ENCODE measurements around the gene RAB30.
A peak's percentile ranks its signal among the peaks of the same experiment; 100 is the strongest.
"Not testable (repeated sequence)": the region's sequence is repeated elsewhere in the genome, so short reads cannot be mapped to it uniquely, and the experiment has no call there.

The RAB30 gene

DNA sequence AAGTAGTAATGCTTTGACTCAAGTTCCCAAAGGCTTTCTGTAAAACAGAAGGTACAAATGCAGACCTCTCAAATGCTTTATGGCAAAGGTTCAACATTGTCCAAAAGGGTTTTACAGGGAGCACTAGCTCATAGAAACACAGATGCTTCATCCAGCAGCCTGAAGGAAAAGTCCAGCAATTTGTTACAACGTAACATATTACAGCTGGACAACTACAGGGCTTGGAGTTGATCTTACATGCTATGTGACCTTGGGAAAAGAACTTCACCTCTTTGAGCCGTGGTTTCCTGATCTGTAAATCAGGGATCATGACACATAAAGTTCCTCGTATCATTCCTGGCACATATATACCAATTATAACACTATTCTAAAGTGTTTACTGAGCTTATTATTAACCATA, 85.3 kb downstream of the RAB30 start:
- no peak for DNase-seq (ENCODE audit: low read depth, low spot score)

- no peak for DNase-seq (ENCODE audit: low read depth, low spot score)
Measured at GRCh38 chr11:82981852-82982251, 89.8 kb downstream of the RAB30 start.

DNA sequence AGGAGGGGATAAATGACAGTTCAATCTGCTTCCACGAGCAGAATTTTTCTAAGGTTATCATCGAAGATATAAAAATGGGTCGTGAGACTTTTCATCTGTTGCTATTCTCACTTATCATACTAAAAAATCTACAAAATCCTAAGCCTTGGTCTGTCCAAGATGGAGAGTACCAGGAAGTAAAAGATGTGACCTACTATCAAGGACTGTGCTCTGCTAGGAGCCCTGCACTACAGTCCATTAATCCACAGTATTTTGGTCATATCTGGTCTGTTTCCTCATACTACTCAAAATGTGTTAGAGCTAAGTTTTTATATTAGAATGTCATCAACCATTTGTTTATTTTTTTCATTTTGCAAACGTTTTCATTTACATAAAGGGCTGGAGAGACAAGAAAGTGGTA, 90.8 kb downstream of the RAB30 start:
- no peak for DNase-seq (ENCODE audit: low read depth, low spot score)

GRCh38 chr11:82980292-82980691, 91.4 kb downstream of the RAB30 start:
- no peak for DNase-seq (ENCODE audit: low read depth, low spot score)

DNA sequence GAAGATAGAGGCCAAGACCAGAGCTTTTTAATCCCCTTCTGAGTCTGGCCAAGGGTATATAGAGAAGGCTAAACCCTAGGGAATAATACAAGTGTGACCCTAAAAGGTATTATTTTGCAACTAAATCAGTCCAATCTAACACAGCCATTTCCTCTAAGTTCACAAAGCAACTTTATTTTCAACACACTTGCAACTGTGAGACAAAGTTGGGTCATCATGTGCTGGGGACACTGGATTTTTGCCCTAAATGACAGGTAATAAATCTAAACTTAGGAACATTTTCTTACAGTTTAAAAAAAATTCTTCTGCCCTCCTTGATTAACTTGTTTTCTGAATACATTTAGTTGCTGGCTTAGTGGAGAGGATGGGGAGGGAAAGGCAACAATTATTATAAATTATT, 91.9 kb downstream of the RAB30 start:
- DNase-seq (ENCODE audit: low read depth, low spot score), result no peak

DNA sequence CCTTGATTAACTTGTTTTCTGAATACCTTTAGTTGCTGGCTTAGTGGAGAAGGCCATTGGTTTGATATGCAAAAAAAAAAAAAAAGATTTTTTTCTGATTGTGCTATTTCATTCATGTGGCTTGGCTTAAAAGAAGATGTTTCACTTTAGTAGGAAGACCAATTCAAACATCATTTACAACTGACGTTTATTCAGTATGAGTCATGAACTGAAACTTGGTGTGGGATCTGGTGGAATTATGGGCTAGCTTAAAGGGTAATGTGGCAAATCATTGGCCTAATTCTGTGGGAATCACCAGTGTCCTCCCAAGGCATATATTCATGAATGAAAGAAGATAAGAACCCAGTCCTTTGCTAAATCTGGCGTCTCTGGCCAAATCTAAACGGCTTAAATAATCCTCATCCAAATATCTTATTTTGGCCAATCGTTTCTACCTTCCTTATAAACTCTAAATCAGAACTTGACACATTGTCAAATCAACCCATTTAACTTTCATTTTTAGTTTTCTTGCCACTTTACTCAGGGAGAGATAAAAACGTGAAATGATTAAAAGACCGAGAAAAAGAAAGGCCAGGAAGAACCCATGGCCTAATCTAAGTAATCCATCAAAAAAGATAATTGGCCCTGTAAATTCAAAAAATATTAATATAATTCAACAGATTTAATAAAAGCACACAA, 93.1 kb downstream of the RAB30 start:
- DNase-seq (ENCODE audit: low read depth, low spot score), result no peak

- DNase-seq (ENCODE audit: low read depth, low spot score), result no peak
Measured at GRCh38 chr11:82976786-82977185, 94.9 kb downstream of the RAB30 start.

DNA sequence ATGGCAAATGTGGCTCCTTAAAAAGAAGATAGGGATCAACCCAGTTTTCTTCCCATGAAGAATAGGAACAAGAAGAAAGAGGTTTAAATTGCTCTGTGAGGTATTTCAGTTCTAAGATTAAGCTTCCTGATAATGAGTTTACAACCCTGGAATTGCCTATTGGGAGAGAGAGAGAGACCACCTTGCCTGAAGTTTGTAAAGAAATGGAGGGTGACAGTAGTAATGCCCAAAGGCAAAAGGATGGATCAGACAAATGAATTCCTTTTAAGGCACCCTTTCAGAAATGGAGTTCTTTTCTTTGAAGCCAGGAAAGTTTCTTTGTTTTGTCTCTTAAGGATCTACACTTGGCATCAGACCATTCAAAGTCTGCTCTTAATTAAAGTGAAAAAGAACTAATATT, 95.8 kb downstream of the RAB30 start:
- DNase-seq (ENCODE audit: low read depth, low spot score), result no peak

DNA sequence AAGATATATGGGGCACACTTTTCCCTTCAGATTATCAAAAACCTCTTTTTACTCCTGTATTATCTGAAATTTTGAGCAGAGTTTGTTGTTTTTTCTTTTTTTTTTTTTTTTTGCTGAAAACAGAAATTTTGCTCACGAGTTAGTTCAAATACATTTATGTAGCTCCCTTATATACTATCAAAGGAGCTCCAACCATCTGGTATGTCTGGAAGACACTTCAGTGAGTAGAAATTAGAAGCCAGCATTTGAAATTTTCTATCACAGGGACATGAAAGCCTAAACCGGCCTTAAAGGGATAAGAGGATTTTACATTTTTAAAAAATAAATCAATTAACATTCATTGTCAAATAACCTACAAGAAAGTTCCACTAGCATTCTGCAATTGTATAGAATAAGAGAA, 96.8 kb downstream of the RAB30 start:
- DNase-seq (ENCODE audit: low read depth, low spot score), result no peak

DNA sequence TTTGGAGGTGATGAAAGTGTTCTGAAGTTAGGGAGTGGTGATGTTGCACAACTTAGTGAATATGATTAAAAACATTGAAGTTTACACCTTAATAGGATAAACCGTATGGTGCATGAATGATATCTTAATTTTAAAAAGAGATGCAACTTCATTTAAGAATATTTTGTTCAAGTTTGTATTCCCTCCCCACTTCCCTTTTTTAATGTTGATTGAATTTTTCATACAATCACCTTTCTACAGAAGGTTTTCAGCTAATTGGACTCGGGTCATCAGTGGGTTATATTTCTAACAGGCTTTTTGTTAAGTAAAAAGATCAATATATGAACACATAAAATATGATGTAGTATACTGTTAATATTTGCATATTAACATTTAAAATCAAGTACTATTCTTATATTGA, 97.6 kb downstream of the RAB30 start:
- DNase-seq (ENCODE audit: low read depth, low spot score), result no peak

- no peak for DNase-seq (ENCODE audit: low read depth, low spot score)
Measured at GRCh38 chr11:82972103-82972502, 99.6 kb downstream of the RAB30 start.

DNA sequence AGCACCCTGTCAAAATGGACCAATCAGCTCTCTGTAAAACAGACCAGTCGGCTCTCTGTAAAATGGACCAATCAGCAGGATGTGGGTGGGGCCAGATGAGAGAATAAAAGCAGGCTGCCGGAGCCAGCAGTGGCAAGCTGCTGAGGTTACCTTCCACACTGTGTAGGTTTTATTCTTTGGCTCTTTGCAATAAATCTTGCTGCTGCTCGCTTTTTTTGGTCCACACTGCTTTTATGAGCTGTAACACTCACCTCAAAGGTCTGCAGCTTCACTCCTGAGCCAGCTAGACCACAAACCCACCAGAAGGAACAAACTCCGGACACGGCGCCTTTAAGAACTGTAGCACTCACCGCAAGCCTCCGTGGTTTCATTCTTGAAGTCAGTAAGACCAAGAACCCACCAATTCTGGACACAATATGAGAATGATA, 100.2 kb downstream of the RAB30 start:
- DNase-seq (ENCODE audit: low read depth, low spot score), result not testable (repeated sequence)

DNA sequence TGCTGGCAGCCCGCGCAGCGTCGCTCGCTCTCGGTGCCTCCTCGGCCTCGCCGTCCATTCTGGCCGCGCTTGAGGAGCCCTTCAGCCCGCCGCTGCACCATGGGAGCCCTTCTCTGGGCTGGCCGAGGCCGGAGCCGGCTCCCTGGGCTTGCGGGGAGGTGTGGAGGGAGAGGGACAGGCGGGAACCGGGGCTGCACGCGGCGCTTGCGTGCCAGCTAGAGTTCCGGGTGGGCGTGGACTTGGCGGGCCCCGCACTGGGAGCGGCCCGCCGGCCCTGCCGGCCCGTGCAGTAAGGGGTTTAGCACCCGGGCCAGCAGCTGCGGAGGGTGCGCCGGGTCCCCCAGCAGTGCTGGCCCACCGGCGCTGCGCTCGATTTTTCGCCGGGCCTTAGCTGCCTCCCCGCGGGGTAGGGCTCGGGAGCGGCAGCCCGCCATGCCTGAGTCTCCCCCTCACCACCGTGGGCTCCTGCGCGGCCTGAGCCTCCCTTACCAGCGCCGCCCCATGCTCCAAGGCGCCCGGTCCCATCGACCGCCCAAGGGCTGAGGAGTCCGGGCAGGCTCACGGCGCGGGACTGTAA, 101.1 kb downstream of the RAB30 start:
- not testable (repeated sequence) for DNase-seq (ENCODE audit: low read depth, low spot score)

DNA sequence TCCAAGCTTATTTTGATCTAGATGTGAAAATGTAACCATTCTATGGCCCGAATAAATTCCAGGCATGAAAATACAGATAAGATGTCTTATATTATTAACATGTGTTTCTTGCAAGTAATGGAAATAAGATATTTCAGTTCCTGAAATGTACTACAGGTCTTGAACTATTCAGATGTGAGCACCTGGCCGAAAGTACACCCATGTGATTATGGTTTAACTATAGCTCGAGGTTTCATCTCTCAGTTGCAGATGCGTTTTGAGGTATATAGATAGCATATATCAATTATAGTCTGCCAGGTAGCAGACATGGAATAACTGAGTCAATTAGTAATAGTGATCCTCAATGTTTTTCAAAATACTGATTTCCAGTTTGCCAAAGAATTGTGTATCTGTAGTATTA, 101.9 kb downstream of the RAB30 start:
- DNase-seq (ENCODE audit: low read depth, low spot score), result no peak

DNA sequence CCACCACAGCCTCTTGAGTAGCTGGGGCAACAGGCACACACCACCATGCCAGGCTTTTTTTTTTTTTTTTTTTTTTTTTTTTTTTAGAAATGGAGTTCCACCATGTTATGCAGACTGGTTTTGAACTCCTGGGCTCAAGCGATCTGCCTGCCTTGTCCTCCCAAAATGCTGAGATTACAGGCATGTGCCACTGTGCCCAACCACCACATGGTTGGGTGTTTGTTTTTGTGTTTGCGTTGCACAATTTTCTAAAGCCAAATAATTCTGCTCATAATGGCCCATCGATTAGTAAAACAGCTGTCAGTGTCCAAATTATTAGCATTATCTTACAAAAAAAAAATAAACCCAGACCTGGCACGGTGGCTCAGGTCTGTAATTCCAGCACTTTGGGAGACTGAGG, 104.3 kb downstream of the RAB30 start:
- no peak for DNase-seq (ENCODE audit: low read depth, low spot score)

GRCh38 chr11:82962021-82962420, 109.7 kb downstream of the RAB30 start:
- not testable (repeated sequence) for DNase-seq (ENCODE audit: low read depth, low spot score)

- no peak for DNase-seq (ENCODE audit: low read depth, low spot score)
Measured at GRCh38 chr11:82960779-82961143, 110.9 kb downstream of the RAB30 start.

DNA sequence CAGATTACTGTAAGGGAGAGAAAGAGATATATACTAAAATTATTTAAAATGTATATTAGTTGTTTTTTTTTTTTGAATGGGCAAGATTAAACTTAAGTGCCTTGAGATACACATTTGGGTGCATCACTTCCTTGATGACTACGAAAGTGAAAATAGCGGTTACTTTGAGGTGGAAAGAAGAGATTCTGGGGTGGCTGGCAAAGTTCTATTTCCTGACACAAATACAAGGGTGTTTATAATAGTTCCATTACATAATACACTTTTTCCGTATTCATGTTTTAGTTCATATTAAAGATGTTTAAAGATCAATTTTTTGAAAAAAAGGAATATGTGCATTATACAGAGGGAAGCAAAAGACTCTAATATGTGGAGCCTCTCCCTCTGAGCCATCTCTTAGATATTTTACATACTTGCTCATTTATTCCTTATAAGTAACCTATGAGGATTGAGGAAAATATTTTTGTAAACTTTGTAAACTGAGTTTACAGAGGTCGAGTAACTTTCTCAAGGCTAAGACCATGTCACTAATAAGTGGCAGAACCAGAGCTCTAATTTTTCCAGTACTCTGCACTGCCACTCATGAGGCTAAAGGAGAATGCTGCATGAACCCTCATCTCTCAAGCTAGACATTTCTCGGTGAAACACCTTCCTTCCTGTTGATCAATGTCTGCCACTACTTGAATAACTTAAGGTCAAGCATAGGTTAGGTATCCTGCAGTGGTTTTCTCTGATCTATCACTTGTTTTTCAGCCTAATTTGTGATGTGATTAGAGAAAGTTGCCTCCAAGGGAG, 111.5 kb downstream of the RAB30 start:
- no peak for DNase-seq (ENCODE audit: low read depth, low spot score)

DNA sequence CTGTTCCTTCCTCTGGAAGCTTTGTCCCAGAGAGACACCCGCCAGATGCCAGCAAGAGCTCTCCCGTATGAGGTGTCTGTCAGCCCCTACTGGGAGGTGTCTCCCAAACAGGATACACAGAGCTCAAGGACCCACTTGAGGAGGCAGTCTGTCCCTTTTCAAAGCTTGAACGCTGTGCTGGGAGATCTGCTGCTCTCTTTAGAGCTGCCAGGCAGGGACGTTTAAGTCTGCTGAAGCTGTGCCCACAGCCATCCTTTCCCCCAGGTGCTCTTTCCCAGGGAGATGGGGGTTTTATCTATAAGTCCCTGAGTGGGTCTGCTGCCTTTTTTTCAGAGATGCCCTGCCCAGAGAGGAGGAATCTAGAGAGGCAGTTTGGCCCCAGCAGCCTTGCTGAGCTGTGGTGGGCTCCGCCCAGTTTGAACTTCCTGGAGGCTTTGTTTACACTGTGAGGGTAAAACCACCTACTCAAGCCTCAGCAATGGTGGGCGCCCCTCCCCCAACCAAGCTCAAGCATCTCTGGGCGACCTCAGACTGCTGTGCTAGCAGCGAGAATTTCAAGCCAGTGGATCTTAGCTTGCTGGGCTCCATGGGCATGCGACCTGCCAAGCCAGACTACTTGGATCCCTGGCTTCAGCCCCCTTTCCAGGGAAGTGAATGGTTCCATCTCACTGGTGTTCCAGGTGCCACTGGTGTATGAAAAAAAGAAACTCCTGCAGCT, 115.8 kb downstream of the RAB30 start:
- peak; percentile 17 for DNase-seq (ENCODE audit: low read depth, low spot score)

GRCh38 chr11:82950502-82950901, 121.2 kb downstream of the RAB30 start:
- DNase-seq (ENCODE audit: low read depth, low spot score), result not testable (repeated sequence)

GRCh38 chr11:82949352-82949751, 122.3 kb downstream of the RAB30 start:
- no peak for DNase-seq (ENCODE audit: low read depth, low spot score)

GRCh38 chr11:82945682-82946081, 126.0 kb downstream of the RAB30 start:
- no peak for DNase-seq (ENCODE audit: low read depth, low spot score)

Measured in iPS DF 19.7 (cell line).